ENCODE measurements around the gene ZNF836.

The ZNF836 gene

GRCh38 chr19:52212572-52213255 is 41.3 kb upstream of the ZNF836 start:
- no peaks in the 10 kb centered on the region for H3K27me3 ChIP-seq (ENCODE audit: control insufficient read depth, low read length)
- peaks cover 13% of the 10 kb centered on the region for H3K79me2 ChIP-seq (ENCODE audit: control insufficient read depth, low read length)
- no peaks in the 10 kb centered on the region for H3F3A ChIP-seq (ENCODE audit: control insufficient read depth, insufficient read depth)
- no peak overlapping the region for H3K4me3 ChIP-seq (ENCODE audit: low read length)
- H3K4me1 ChIP-seq (ENCODE audit: control insufficient read depth, low read length): no peaks in the 10 kb centered on the region
- H3K9me2 ChIP-seq (replicated peaks; ENCODE audit: control insufficient read depth, low read length): no peaks in the 10 kb centered on the region
- no peak overlapping the region for H3K4me2 ChIP-seq (ENCODE audit: low read length)
- peaks cover 88% of the 10 kb centered on the region for H3K36me3 ChIP-seq (ENCODE audit: control insufficient read depth, low read length)
- no peak overlapping the region for H3K27ac ChIP-seq (ENCODE audit: low read depth, low read length)
- H3K9me3 ChIP-seq (ENCODE audit: control insufficient read depth, insufficient read depth, low read length): no peaks in the 10 kb centered on the region
- 0 out of 2 replicates have a peak, but pooled peaks cover 4% of the 10 kb centered on the region for H4K20me1 ChIP-seq (ENCODE audit: control insufficient read depth, insufficient read depth, low read depth, low read length)
- TF ChIP-seq EZH2phosphoT487 (IDR thresholded peaks at IDR 0.05; ENCODE audit: borderline replicate concordance, low read length): no peak
- no peak for TF ChIP-seq CTCF (IDR thresholded peaks at IDR 0.05; ENCODE audit: low read depth, low read length, poor library complexity, severe bottlenecking)

- Histone ChIP-seq H3K79me2 (ENCODE audit: control insufficient read depth, low read length) (peaks cover 19% of the 10 kb centered on the region), H3F3A (ENCODE audit: control insufficient read depth, insufficient read depth) (no peaks in the 10 kb centered on the region), H3K27me3 (ENCODE audit: control insufficient read depth, low read length) (no peaks in the 10 kb centered on the region), H3K36me3 (ENCODE audit: control insufficient read depth, low read length) (peaks cover 87% of the 10 kb centered on the region), H3K27ac (ENCODE audit: low read depth, low read length) (no peak overlapping the region), H3K4me3 (ENCODE audit: low read length) (no peak overlapping the region), H4K20me1 (ENCODE audit: control insufficient read depth, insufficient read depth, low read depth, low read length) (0 out of 2 replicates have a peak, but pooled peaks cover 4% of the 10 kb centered on the region), H3K9me2 (replicated peaks; ENCODE audit: control insufficient read depth, low read length) (no peaks in the 10 kb centered on the region), H3K4me1 (ENCODE audit: control insufficient read depth, low read length) (no peaks in the 10 kb centered on the region), H3K4me2 (ENCODE audit: low read length) (no peak overlapping the region), H3K9me3 (ENCODE audit: control insufficient read depth, insufficient read depth, low read length) (no peaks in the 10 kb centered on the region)
- TF ChIP-seq CTCF (IDR thresholded peaks at IDR 0.05; ENCODE audit: low read depth, low read length, poor library complexity, severe bottlenecking) (no peak), EZH2phosphoT487 (IDR thresholded peaks at IDR 0.05; ENCODE audit: borderline replicate concordance, low read length) (no peak)
Observed at GRCh38 chr19:52211926-52212571, 40.6 kb upstream of the ZNF836 start.

- Histone ChIP-seq H3K9me3 (ENCODE audit: control insufficient read depth, insufficient read depth, low read length) (no peaks in the 10 kb centered on the region), H3K27ac (ENCODE audit: low read depth, low read length) (no peak overlapping the region), H3K36me3 (ENCODE audit: control insufficient read depth, low read length) (peaks cover 90% of the 10 kb centered on the region)
Observed at GRCh38 chr19:52211203-52211602, 39.8 kb upstream of the ZNF836 start.

More at GRCh38 chr19:52211203-52211602, 39.8 kb upstream of the ZNF836 start:
- Histone ChIP-seq H3F3A (ENCODE audit: control insufficient read depth, insufficient read depth) (no peaks in the 10 kb centered on the region), H3K27me3 (ENCODE audit: control insufficient read depth, low read length) (no peaks in the 10 kb centered on the region), H3K4me2 (ENCODE audit: low read length) (no peak overlapping the region), H4K20me1 (ENCODE audit: control insufficient read depth, insufficient read depth, low read depth, low read length) (0 out of 2 replicates have a peak, but pooled peaks cover 4% of the 10 kb centered on the region), H3K4me1 (ENCODE audit: control insufficient read depth, low read length) (no peaks in the 10 kb centered on the region), H3K9me2 (replicated peaks; ENCODE audit: control insufficient read depth, low read length) (no peaks in the 10 kb centered on the region), H3K79me2 (ENCODE audit: control insufficient read depth, low read length) (peaks cover 26% of the 10 kb centered on the region), H3K4me3 (ENCODE audit: low read length) (no peak overlapping the region)
- TF ChIP-seq CTCF (IDR thresholded peaks at IDR 0.05; ENCODE audit: low read depth, low read length, poor library complexity, severe bottlenecking) (no peak), EZH2phosphoT487 (IDR thresholded peaks at IDR 0.05; ENCODE audit: borderline replicate concordance, low read length) (no peak)

Data from DOHH2 (cell line).